ENCODE results near the gene LDLRAD3. TPM values are rescaled to one million over a fixed set of nuclear protein-coding genes. Genes with fewer than 3 reads are reported as not detected.

LDLRAD3 gene
- polyA plus RNA-seq, 3 donors = 7.3 to 14.1 (median 10.4) TPM

DNA sequence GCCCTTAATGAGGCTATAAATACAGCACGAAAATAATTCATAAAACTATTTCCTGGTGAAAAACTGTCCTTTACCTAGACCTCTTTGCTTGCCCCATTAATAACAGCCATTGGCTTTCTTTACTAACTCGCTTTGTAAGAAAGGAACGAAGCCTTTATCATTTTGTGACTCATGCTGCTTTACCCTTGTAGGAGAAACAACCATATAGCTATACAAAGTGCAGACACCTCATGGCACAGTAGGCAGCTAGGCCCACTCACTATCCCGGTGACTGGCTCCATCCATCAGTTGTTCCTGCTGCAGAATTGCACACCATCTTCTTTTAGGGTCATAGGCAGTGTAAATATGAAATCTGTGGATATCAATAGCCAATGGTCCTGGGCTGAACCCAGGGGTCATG lies 85.8 kb downstream of the LDLRAD3 start:
- no peak overlapping the region for H3K4me3 Mint-ChIP-seq
- Histone ChIP-seq H3K9ac (ENCODE audit: insufficient read depth, low read length, poor library complexity, severe bottlenecking) (no peak overlapping the region), H3K36me3 (replicated peaks in 1 of 2; ENCODE audit: control insufficient read depth in 1 of 2, insufficient read depth in 2 of 2, low read length in 2 of 2) (no peaks in the 10 kb centered on the region), H3K4me1 (ENCODE audit: control insufficient read depth in 1 of 2, insufficient read depth in 2 of 2, low read length in 2 of 2) (no peaks in the 10 kb centered on the region), H3K79me2 (ENCODE audit: insufficient read depth, low read length) (no peaks in the 10 kb centered on the region), H2AFZ (ENCODE audit: insufficient read depth, low read depth, low read length, poor library complexity, severe bottlenecking) (no peak overlapping the region), H3K4me2 (replicated peaks; ENCODE audit: extremely low read depth, low read length, poor library complexity, severe bottlenecking) (no peak overlapping the region), H4K20me1 (ENCODE audit: insufficient read depth, low read length) (peaks cover 16% of the 10 kb centered on the region), H3K9me3 (replicated peaks in 1 of 2; ENCODE audit: control insufficient read depth in 1 of 2, insufficient read depth in 1 of 2, low read length in 2 of 2) (no peaks in the 10 kb centered on the region), H3K27me3 (ENCODE audit: control insufficient read depth in 2 of 2, insufficient read depth in 2 of 2, low read length in 2 of 2) (no peaks in the 10 kb centered on the region), H3K27ac (ENCODE audit: low read depth in 1 of 2, low read length in 2 of 2) (no peak overlapping the region), H3K4me3 (replicated peaks in 1 of 3; ENCODE audit: low read depth in 2 of 3, low read length in 3 of 3) (no peak overlapping the region)
- DNase-seq = no peak
- intact Hi-C loops (cut with micrococcal nuclease) = no loop called here
- H3K36me3 Mint-ChIP-seq = peaks cover 0 to 2% of the 10 kb centered on the region in 2 donors
- H3K27ac Mint-ChIP-seq = no peak overlapping the region
- peaks cover 8% of the 10 kb centered on the region for H3K4me1 Mint-ChIP-seq
- peaks cover 0 to 3% (median 0%) of the 10 kb centered on the region in 3 donors for H3K27me3 Mint-ChIP-seq (ENCODE audit: low read depth in 3 of 3)
- H3K9me3 Mint-ChIP-seq = peaks cover 0 to 5% (median 2%) of the 10 kb centered on the region in 7 donors
- WGBS (ENCODE audit: insufficient coverage) = no CpG with 5 or more reads among the region's 4 CpGs
- TF ChIP-seq, protein P1, sequence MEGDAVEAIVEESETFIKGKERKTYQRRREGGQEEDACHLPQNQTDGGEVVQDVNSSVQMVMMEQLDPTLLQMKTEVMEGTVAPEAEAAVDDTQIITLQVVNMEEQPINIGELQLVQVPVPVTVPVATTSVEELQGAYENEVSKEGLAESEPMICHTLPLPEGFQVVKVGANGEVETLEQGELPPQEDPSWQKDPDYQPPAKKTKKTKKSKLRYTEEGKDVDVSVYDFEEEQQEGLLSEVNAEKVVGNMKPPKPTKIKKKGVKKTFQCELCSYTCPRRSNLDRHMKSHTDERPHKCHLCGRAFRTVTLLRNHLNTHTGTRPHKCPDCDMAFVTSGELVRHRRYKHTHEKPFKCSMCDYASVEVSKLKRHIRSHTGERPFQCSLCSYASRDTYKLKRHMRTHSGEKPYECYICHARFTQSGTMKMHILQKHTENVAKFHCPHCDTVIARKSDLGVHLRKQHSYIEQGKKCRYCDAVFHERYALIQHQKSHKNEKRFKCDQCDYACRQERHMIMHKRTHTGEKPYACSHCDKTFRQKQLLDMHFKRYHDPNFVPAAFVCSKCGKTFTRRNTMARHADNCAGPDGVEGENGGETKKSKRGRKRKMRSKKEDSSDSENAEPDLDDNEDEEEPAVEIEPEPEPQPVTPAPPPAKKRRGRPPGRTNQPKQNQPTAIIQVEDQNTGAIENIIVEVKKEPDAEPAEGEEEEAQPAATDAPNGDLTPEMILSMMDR (IDR thresholded peaks at IDR 0.05) = no peak

GRCh38 chr11:36030731-36031281 lies 86.9 kb downstream of the LDLRAD3 start:
- no peaks in the 10 kb centered on the region for H3K27me3 ChIP-seq (ENCODE audit: control insufficient read depth in 2 of 2, insufficient read depth in 2 of 2, low read length in 2 of 2)
- no peaks in the 10 kb centered on the region for H3K4me1 ChIP-seq (ENCODE audit: control insufficient read depth in 1 of 2, insufficient read depth in 2 of 2, low read length in 2 of 2)
- peak overlapping the region in 1 of 7 donors; percentile 27 for H3K27ac Mint-ChIP-seq
- no peak overlapping the region for H2AFZ ChIP-seq (ENCODE audit: insufficient read depth, low read depth, low read length, poor library complexity, severe bottlenecking)
- no CpG with 5 or more reads among the region's 1 CpG for WGBS (ENCODE audit: insufficient coverage)
- DNase-seq = no peak
- no peak overlapping the region for H3K4me3 Mint-ChIP-seq
- H3K27ac ChIP-seq (ENCODE audit: low read depth in 1 of 2, low read length in 2 of 2) = no peak overlapping the region
- no peak overlapping the region for H3K4me2 ChIP-seq (replicated peaks; ENCODE audit: extremely low read depth, low read length, poor library complexity, severe bottlenecking)
- H3K9me3 ChIP-seq (replicated peaks in 1 of 2; ENCODE audit: control insufficient read depth in 1 of 2, insufficient read depth in 1 of 2, low read length in 2 of 2) = no peaks in the 10 kb centered on the region
- H3K9ac ChIP-seq (ENCODE audit: insufficient read depth, low read length, poor library complexity, severe bottlenecking) = no peak overlapping the region
- intact Hi-C loops (cut with micrococcal nuclease) = no loop called here
- no peaks in the 10 kb centered on the region for H3K36me3 ChIP-seq (replicated peaks in 1 of 2; ENCODE audit: control insufficient read depth in 1 of 2, insufficient read depth in 2 of 2, low read length in 2 of 2)
- H3K79me2 ChIP-seq (ENCODE audit: insufficient read depth, low read length) = no peaks in the 10 kb centered on the region
- H3K36me3 Mint-ChIP-seq = peaks cover 0 to 2% of the 10 kb centered on the region in 2 donors
- no peaks in the 10 kb centered on the region for H3K27me3 Mint-ChIP-seq (ENCODE audit: low read depth in 3 of 3)
- H3K9me3 Mint-ChIP-seq = peaks cover 0 to 5% (median 2%) of the 10 kb centered on the region in 7 donors
- TF ChIP-seq, protein P1 (IDR thresholded peaks at IDR 0.05) = no peak
- H4K20me1 ChIP-seq (ENCODE audit: insufficient read depth, low read length) = peaks cover 16% of the 10 kb centered on the region
- no peak overlapping the region for H3K4me3 ChIP-seq (replicated peaks in 1 of 3; ENCODE audit: low read depth in 2 of 3, low read length in 3 of 3)
- H3K4me1 Mint-ChIP-seq = peaks cover 8% of the 10 kb centered on the region
